HUES48 (cell line): Measurements from ENCODE around the gene KPNB1.
A peak's percentile ranks its signal among the peaks of the same experiment; 100 is the strongest.

Experiments
- H3K27ac ChIP-seq: one replicate; pipeline ENCODE4 v1.7.0; 2013; ENCODE audit warnings: low read depth, low read length, inconsistent platforms
- H3K27me3 ChIP-seq: 2 replicates; pipeline ENCODE4 v1.6.1; 2013; ENCODE audit warnings: mild to moderate bottlenecking, low read length; ENCODE audit not compliant: control insufficient read depth, insufficient read depth
- H3K36me3 ChIP-seq: 2 replicates; pipeline ENCODE4 v1.6.1; 2013; ENCODE audit warnings: low read length; ENCODE audit not compliant: control insufficient read depth, insufficient read depth
- H3K4me1 ChIP-seq: 2 replicates; pipeline ENCODE4 v1.6.1; 2013; ENCODE audit warnings: mild to moderate bottlenecking, low read length; ENCODE audit not compliant: control insufficient read depth, insufficient read depth
- H3K4me3 ChIP-seq: 2 replicates; pipeline ENCODE4 v1.5.1; 2013; ENCODE audit warnings: mild to moderate bottlenecking, low read depth, low read length
- H3K9ac ChIP-seq: 2 replicates; pipeline ENCODE4 v1.6.1; 2013; ENCODE audit warnings: mild to moderate bottlenecking, low read depth, low read length, moderate library complexity
- H3K9me3 ChIP-seq: 2 replicates; pipeline ENCODE4 v1.6.1; 2013; ENCODE audit warnings: low read length; ENCODE audit not compliant: control insufficient read depth, insufficient read depth

KPNB1 gene

GRCh38 chr17:47692137-47692894 lies 42.6 kb downstream of the KPNB1 start:
- no peak overlapping the region for H3K9ac ChIP-seq
- no peak overlapping the region for H3K4me3 ChIP-seq
- peak overlapping the region; percentile 26 for H3K27ac ChIP-seq
- H3K4me1 ChIP-seq, result peaks cover 31% of the 10 kb centered on the region
- H3K27me3 ChIP-seq, result no peaks in the 10 kb centered on the region
- 0 out of 2 replicates have a peak, but pooled peaks cover 5% of the 10 kb centered on the region for H3K36me3 ChIP-seq
- H3K9me3 ChIP-seq, result no peaks in the 10 kb centered on the region

DNA sequence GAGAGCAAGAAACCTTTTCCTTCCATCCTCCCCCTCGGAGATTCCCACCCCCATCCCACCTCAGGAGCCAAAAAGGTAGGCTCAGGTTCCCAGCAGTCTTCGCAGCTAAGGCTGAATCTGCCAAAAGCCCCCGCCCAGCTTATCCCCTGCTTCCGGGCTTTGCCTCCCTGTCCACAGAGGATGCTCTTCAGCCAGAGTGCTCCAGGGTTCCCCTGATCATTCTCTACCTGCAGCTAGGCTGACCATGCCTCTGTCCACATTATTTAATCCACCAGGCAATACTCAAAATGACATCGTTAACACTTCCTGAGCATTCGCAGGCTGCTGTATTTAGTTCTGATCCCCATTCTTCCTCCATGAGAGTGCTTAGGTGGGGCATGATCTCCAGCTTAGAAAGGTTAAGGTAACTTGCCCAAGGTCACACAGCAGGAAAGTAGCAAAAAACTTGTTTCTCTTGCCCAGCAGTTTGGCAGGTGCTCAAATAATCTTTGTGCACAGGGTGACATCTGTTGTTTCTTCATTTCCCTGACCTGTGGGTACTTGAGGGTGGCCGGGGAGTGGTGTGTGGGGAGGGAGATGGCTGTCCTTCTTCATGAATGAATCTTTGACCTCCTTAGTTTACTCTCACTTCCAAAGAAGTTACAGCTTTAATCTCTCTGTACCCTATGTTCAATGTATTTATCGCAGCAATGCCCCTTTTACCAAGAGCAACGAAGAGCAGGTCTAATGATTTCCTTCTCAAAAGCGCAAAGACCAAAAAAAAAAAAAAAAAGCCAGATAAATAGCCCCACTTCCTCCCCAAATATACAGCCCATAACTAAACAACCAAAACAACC lies 43.4 kb downstream of the KPNB1 start:
- Histone ChIP-seq H3K27ac (peak overlapping the region; percentile 90), H3K9ac (peak overlapping the region; percentile 57), H3K27me3 (no peaks in the 10 kb centered on the region), H3K9me3 (no peaks in the 10 kb centered on the region), H3K4me3 (peak overlapping the region; percentile 63), H3K36me3 (0 out of 2 replicates have a peak, but pooled peaks cover 5% of the 10 kb centered on the region), H3K4me1 (peaks cover 23% of the 10 kb centered on the region)

DNA sequence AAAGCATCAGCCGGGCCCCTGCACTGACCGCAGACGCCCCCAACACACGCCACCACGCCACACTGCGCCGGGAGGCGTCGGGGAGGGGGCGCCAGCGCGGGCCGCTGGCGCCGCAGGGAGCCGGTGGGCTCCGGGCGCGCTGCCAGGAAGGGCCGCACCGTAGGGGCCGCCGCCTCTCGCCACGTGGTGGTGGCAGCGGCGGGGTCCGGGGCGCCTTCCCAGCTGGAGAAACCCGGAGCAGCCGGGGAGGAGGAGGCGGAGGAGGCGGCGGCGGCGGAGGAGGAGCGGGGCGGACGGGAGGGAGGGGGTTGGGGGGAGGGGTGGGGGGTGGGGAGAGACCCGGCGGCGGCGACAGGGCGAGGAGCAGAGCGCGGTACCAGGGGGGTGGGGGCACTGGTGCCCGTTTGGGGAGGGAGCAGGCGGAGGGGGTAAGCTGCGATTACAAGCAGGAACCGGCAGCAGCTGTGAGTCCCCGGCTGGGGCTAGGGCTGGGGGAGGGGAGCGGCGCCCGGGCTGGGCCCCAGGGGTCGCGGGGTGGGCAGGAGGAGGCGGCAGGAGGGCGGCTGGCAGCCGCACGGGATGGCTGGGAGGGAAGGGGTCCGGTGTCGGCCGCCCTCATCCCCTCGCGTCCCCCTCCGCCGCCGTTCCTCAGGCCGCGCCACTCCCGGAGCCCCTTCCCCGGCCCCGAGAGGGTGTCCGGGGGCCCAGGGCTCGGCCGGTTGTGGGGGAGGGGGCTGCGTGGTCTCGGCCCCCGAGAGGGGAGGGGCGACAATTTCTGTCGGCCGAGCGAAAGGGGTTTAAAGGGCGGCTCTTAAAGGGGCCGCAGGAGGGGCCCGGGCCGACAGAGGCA lies 44.2 kb downstream of the KPNB1 start, which contains the start of gene TBKBP1:
Gene TBKBP1 (plus strand): TSS at position 431 of the 850 bp plus-strand sequence. CDS start 1,952 bp downstream, outside the sequence.
- H3K27ac ChIP-seq, result peak within 1 kb of the TSS; percentile 90
- H3K36me3 ChIP-seq, result 0 out of 2 replicates have a peak, but pooled peaks cover 5% of the 10 kb centered on the region
- H3K9ac ChIP-seq, result peak within 1 kb of the TSS; percentile 57
- H3K4me3 ChIP-seq, result peak within 1 kb of the TSS; percentile 87
- H3K27me3 ChIP-seq, result no peaks in the 10 kb centered on the region
- H3K4me1 ChIP-seq, result peaks cover 23% of the 10 kb centered on the region
- no peaks in the 10 kb centered on the region for H3K9me3 ChIP-seq

GRCh38 chr17:47694581-47695428 lies 45.1 kb downstream of the KPNB1 start:
- peaks cover 23% of the 10 kb centered on the region for H3K4me1 ChIP-seq
- H3K36me3 ChIP-seq, result 0 out of 2 replicates have a peak, but pooled peaks cover 5% of the 10 kb centered on the region
- H3K4me3 ChIP-seq, result peak overlapping the region; percentile 87
- H3K27me3 ChIP-seq, result no peaks in the 10 kb centered on the region
- peak overlapping the region; percentile 90 for H3K27ac ChIP-seq
- H3K9ac ChIP-seq, result no peak overlapping the region
- no peaks in the 10 kb centered on the region for H3K9me3 ChIP-seq

DNA sequence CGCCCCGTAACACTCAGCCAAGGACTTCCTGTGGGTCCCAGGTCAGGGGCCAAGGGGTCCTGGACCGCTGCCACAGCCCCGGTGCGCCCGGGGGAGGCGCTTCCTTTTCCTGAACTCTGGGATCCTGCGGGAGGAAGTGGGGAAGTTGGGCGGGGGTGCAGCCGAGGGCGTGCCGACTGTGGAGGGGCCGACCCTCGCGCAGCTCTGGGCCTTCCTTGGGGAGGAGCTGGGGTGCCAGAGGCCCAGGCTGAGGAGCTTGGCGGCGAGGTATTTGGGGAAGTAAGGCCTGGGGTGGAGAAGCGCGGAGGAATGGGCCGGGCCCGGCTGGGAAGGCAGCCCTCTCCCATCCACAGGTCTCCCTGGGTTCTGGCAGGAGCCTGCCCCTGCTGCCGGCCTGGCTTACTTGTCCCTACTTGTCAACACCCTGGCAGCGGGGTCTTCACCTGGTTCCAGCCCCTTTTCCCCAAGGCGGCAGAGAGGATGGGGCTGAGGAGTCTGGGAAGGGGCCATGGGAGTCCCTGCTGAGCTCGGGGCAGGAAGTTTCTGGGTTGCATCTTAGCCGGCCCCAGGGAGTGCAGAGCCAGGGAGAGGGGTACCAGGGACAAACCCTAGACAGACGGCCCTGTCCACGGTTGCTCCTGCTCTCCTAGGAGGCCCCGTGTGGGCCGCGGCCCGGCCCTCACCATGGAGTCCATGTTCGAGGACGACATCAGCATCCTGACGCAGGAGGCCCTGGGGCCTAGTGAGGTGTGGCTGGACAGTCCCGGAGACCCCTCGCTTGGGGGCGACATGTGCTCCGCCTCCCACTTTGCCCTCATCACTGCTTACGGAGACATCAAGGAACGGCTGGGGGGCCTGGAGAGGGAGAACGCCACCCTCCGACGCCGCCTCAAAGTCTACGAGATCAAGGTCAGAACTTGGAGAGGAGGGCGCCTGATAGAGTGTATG lies 46.0 kb downstream of the KPNB1 start:
- H3K4me3 ChIP-seq, result peak overlapping the region; percentile 87
- no peaks in the 10 kb centered on the region for H3K27me3 ChIP-seq
- peak overlapping the region; percentile 15 for H3K27ac ChIP-seq
- no peak overlapping the region for H3K9ac ChIP-seq
- no peaks in the 10 kb centered on the region for H3K9me3 ChIP-seq
- peaks cover 23% of the 10 kb centered on the region for H3K4me1 ChIP-seq
- peaks cover 7% of the 10 kb centered on the region; the same call in 1 of the 2 replicates for H3K36me3 ChIP-seq

- Histone ChIP-seq H3K27ac (no peak overlapping the region), H3K9me3 (no peaks in the 10 kb centered on the region), H3K36me3 (peaks cover 7% of the 10 kb centered on the region; the same call in 1 of the 2 replicates), H3K4me1 (peaks cover 21% of the 10 kb centered on the region), H3K4me3 (no peak overlapping the region), H3K27me3 (no peaks in the 10 kb centered on the region), H3K9ac (no peak overlapping the region)
These were observed 47.3 kb downstream of the KPNB1 start for GRCh38 chr17:47696717-47697642.

GRCh38 chr17:47697906-47698711 lies 48.4 kb downstream of the KPNB1 start:
- H3K9ac ChIP-seq, result no peak overlapping the region
- H3K9me3 ChIP-seq, result no peaks in the 10 kb centered on the region
- H3K4me3 ChIP-seq, result no peak overlapping the region
- no peak overlapping the region for H3K27ac ChIP-seq
- H3K36me3 ChIP-seq, result peaks cover 7% of the 10 kb centered on the region; the same call in 1 of the 2 replicates
- H3K27me3 ChIP-seq, result no peaks in the 10 kb centered on the region
- H3K4me1 ChIP-seq, result peaks cover 10% of the 10 kb centered on the region
